HG03196 (cell line): ENCODE results near the gene ATG9A.
A peak's percentile ranks its signal among the peaks of the same experiment; 100 is the strongest.

Source experiments
- ATAC-seq: cut with Tn5 transposase; IDR thresholded peaks from one replicate; pipeline ENCODE4 v1.9.1; 2021; ENCODE audit not compliant: unreplicated experiment

ATG9A gene

GRCh38 chr2:219220652-219221402 is 8.6 kb downstream of the ATG9A start:
- no peak for ATAC-seq

GRCh38 chr2:219219784-219220532 is 9.5 kb downstream of the ATG9A start:
- ATAC-seq = no peak

GRCh38 chr2:219218732-219219701 is 10.4 kb downstream of the ATG9A start, which contains the start of gene ABCB6:
Gene ABCB6 (minus strand): TSS chr2:219218958. CDS start chr2:219218673, 285 bp downstream.
- ATAC-seq = peak; percentile 70

GRCh38 chr2:219218217-219218731 is 11.2 kb downstream of the ATG9A start:
- ATAC-seq = no peak

- ATAC-seq = no peak
Measured at GRCh38 chr2:219216535-219216915, 12.9 kb downstream of the ATG9A start.

GRCh38 chr2:219215871-219216534 is 13.4 kb downstream of the ATG9A start:
- ATAC-seq = no peak

- no peak for ATAC-seq
Measured at GRCh38 chr2:219214786-219215185, 14.7 kb downstream of the ATG9A start.

- no peak for ATAC-seq
Measured at GRCh38 chr2:219214141-219214540, 15.3 kb downstream of the ATG9A start.

GRCh38 chr2:219213486-219214071 is 15.9 kb downstream of the ATG9A start:
- ATAC-seq = no peak

- ATAC-seq = no peak
Measured at GRCh38 chr2:219213026-219213415, 16.4 kb downstream of the ATG9A start.

- ATAC-seq = no peak
Measured at GRCh38 chr2:219210886-219211362, 18.5 kb downstream of the ATG9A start.

GRCh38 chr2:219210196-219210885 is 19.1 kb downstream of the ATG9A start:
- no peak for ATAC-seq

GRCh38 chr2:219209236-219210195 is 19.9 kb downstream of the ATG9A start:
- no peak for ATAC-seq

- no peak for ATAC-seq
Measured at GRCh38 chr2:219207884-219208740, 21.3 kb downstream of the ATG9A start.

- ATAC-seq = no peak
Measured at GRCh38 chr2:219207134-219207883, 22.1 kb downstream of the ATG9A start.

- peak; percentile 95 for ATAC-seq
Measured at GRCh38 chr2:219206328-219207133, 22.9 kb downstream of the ATG9A start, which contains the start of gene ZFAND2B. Gene ZFAND2B (plus strand): TSS chr2:219206782. CDS start chr2:219206988, 206 bp downstream.
